ENCODE results near the gene GLT1D1. TPM values are rescaled to one million over a fixed set of nuclear protein-coding genes. Genes with fewer than 3 reads are reported as not detected.

GLT1D1 gene
- total and polyA plus RNA-seq, 2 donors: 0.27 to 0.58 TPM

GRCh38 chr12:128977441-128977840, 124.2 kb downstream of the GLT1D1 start:
- Histone ChIP-seq H3K36me3 (ENCODE audit: insufficient read depth) (no peaks in the 10 kb centered on the region), H3K27ac (ENCODE audit: low read depth) (no peak overlapping the region), H3K4me1 (ENCODE audit: insufficient read depth) (no peaks in the 10 kb centered on the region), H3K4me3 (ENCODE audit: low read depth, low read length) (no peak overlapping the region)
- DNase-seq (ENCODE audit: extremely low spot score): no peak
- 89% methylated on average over 6 of the region's 6 CpGs for WGBS

GRCh38 chr12:128978067-128978466, 124.8 kb downstream of the GLT1D1 start:
- H3K36me3 ChIP-seq (ENCODE audit: insufficient read depth): no peaks in the 10 kb centered on the region
- WGBS: 76% methylated on average over 14 of the region's 14 CpGs
- no peak overlapping the region for H3K4me3 ChIP-seq (ENCODE audit: low read depth, low read length)
- no peak overlapping the region for H3K27ac ChIP-seq (ENCODE audit: low read depth)
- no peak for DNase-seq (ENCODE audit: extremely low spot score)
- H3K4me1 ChIP-seq (ENCODE audit: insufficient read depth): no peaks in the 10 kb centered on the region

GRCh38 chr12:128980623-128981022, 127.3 kb downstream of the GLT1D1 start:
- no peak overlapping the region for H3K4me3 ChIP-seq (ENCODE audit: low read depth, low read length)
- no peak for DNase-seq (ENCODE audit: extremely low spot score)
- no peaks in the 10 kb centered on the region for H3K36me3 ChIP-seq (ENCODE audit: insufficient read depth)
- H3K27ac ChIP-seq (ENCODE audit: low read depth): no peak overlapping the region
- no peaks in the 10 kb centered on the region for H3K4me1 ChIP-seq (ENCODE audit: insufficient read depth)
- WGBS: 74% methylated on average over 15 of the region's 15 CpGs

GRCh38 chr12:128981971-128982533, 128.8 kb downstream of the GLT1D1 start:
- DNase-seq (ENCODE audit: extremely low spot score): no peak
- Histone ChIP-seq H3K27ac (ENCODE audit: low read depth) (no peak overlapping the region), H3K4me3 (ENCODE audit: low read depth, low read length) (no peak overlapping the region), H3K4me1 (ENCODE audit: insufficient read depth) (no peaks in the 10 kb centered on the region), H3K36me3 (ENCODE audit: insufficient read depth) (no peaks in the 10 kb centered on the region)
- WGBS: 30% methylated on average over 8 of the region's 8 CpGs

- H3K4me3 ChIP-seq (ENCODE audit: low read depth, low read length): no peak overlapping the region
- DNase-seq (ENCODE audit: extremely low spot score): no peak
- H3K36me3 ChIP-seq (ENCODE audit: insufficient read depth): no peaks in the 10 kb centered on the region
- H3K27ac ChIP-seq (ENCODE audit: low read depth): no peak overlapping the region
- H3K4me1 ChIP-seq (ENCODE audit: insufficient read depth): no peaks in the 10 kb centered on the region
- 74% methylated on average over 9 of the region's 9 CpGs for WGBS
These were observed 129.7 kb downstream of the GLT1D1 start for GRCh38 chr12:128982933-128983332.

- Histone ChIP-seq H3K36me3 (ENCODE audit: insufficient read depth) (no peaks in the 10 kb centered on the region), H3K4me1 (ENCODE audit: insufficient read depth) (no peaks in the 10 kb centered on the region), H3K27ac (ENCODE audit: low read depth) (no peak overlapping the region), H3K4me3 (ENCODE audit: low read depth, low read length) (no peak overlapping the region)
- WGBS: 73% methylated on average over 14 of the region's 14 CpGs
- DNase-seq (ENCODE audit: extremely low spot score): no peak
These were observed 130.1 kb downstream of the GLT1D1 start for GRCh38 chr12:128983371-128983770.

- WGBS: 68% methylated on average over 10 of the region's 10 CpGs
- H3K4me3 ChIP-seq (ENCODE audit: low read depth, low read length): no peak overlapping the region
- DNase-seq (ENCODE audit: extremely low spot score): no peak
- no peaks in the 10 kb centered on the region for H3K36me3 ChIP-seq (ENCODE audit: insufficient read depth)
- no peak overlapping the region for H3K27ac ChIP-seq (ENCODE audit: low read depth)
- no peaks in the 10 kb centered on the region for H3K4me1 ChIP-seq (ENCODE audit: insufficient read depth)
These were observed 133.7 kb downstream of the GLT1D1 start for GRCh38 chr12:128986957-128987356.

- DNase-seq (ENCODE audit: extremely low spot score): no peak
- Histone ChIP-seq H3K4me3 (ENCODE audit: low read depth, low read length) (no peak overlapping the region), H3K4me1 (ENCODE audit: insufficient read depth) (no peaks in the 10 kb centered on the region), H3K36me3 (ENCODE audit: insufficient read depth) (no peaks in the 10 kb centered on the region), H3K27ac (ENCODE audit: low read depth) (no peak overlapping the region)
- 91% methylated on average over 1 of the region's 1 CpG for whole genome bisulfite sequencing
These were observed 136.0 kb downstream of the GLT1D1 start for GRCh38 chr12:128989287-128989686.

GRCh38 chr12:128991716-128992115, 138.4 kb downstream of the GLT1D1 start:
- WGBS: 78% methylated on average over 6 of the region's 6 CpGs
- no peak for DNase-seq (ENCODE audit: extremely low spot score)

GRCh38 chr12:128992116-128992515, 138.8 kb downstream of the GLT1D1 start:
- no peak for DNase-seq (ENCODE audit: extremely low spot score)
- 77% methylated on average over 8 of the region's 8 CpGs for WGBS
- Histone ChIP-seq H3K4me3 (ENCODE audit: low read depth, low read length) (no peak overlapping the region), H3K4me1 (ENCODE audit: insufficient read depth) (no peaks in the 10 kb centered on the region), H3K36me3 (ENCODE audit: insufficient read depth) (no peaks in the 10 kb centered on the region), H3K27ac (ENCODE audit: low read depth) (no peak overlapping the region)

More at GRCh38 chr12:128991716-128992115, 138.4 kb downstream of the GLT1D1 start:
- no peaks in the 10 kb centered on the region for H3K36me3 ChIP-seq (ENCODE audit: insufficient read depth)
- H3K4me1 ChIP-seq (ENCODE audit: insufficient read depth): no peaks in the 10 kb centered on the region
- H3K4me3 ChIP-seq (ENCODE audit: low read depth, low read length): no peak overlapping the region
- no peak overlapping the region for H3K27ac ChIP-seq (ENCODE audit: low read depth)

- Histone ChIP-seq H3K4me3 (ENCODE audit: low read depth, low read length) (no peak overlapping the region), H3K27ac (ENCODE audit: low read depth) (no peak overlapping the region), H3K4me1 (ENCODE audit: insufficient read depth) (no peaks in the 10 kb centered on the region), H3K36me3 (ENCODE audit: insufficient read depth) (no peaks in the 10 kb centered on the region)
- no peak for DNase-seq (ENCODE audit: extremely low spot score)
- WGBS: 63% methylated on average over 9 of the region's 9 CpGs
These were observed 139.3 kb downstream of the GLT1D1 start for GRCh38 chr12:128992550-128992949.

GRCh38 chr12:128994856-128995255, 141.6 kb downstream of the GLT1D1 start:
- no peaks in the 10 kb centered on the region for H3K36me3 ChIP-seq (ENCODE audit: insufficient read depth)
- H3K27ac ChIP-seq (ENCODE audit: low read depth): no peak overlapping the region
- no peak for DNase-seq (ENCODE audit: extremely low spot score)
- H3K4me3 ChIP-seq (ENCODE audit: low read depth, low read length): no peak overlapping the region
- H3K4me1 ChIP-seq (ENCODE audit: insufficient read depth): no peaks in the 10 kb centered on the region
- WGBS: 26% methylated on average over 2 of the region's 2 CpGs

GRCh38 chr12:128995619-128996018, 142.3 kb downstream of the GLT1D1 start:
- H3K4me3 ChIP-seq (ENCODE audit: low read depth, low read length): no peak overlapping the region
- no peak for DNase-seq (ENCODE audit: extremely low spot score)
- 71% methylated on average over 8 of the region's 8 CpGs for WGBS
- no peak overlapping the region for H3K27ac ChIP-seq (ENCODE audit: low read depth)
- no peaks in the 10 kb centered on the region for H3K4me1 ChIP-seq (ENCODE audit: insufficient read depth)
- no peaks in the 10 kb centered on the region for H3K36me3 ChIP-seq (ENCODE audit: insufficient read depth)

GRCh38 chr12:129001826-129002225, 148.5 kb downstream of the GLT1D1 start:
- WGBS: 87% methylated on average over 6 of the region's 6 CpGs
- H3K27ac ChIP-seq (ENCODE audit: low read depth): no peak overlapping the region
- H3K4me3 ChIP-seq (ENCODE audit: low read depth, low read length): no peak overlapping the region
- no peaks in the 10 kb centered on the region for H3K4me1 ChIP-seq (ENCODE audit: insufficient read depth)
- H3K36me3 ChIP-seq (ENCODE audit: insufficient read depth): no peaks in the 10 kb centered on the region
- no peak for DNase-seq (ENCODE audit: extremely low spot score)

- no peak for DNase-seq (ENCODE audit: extremely low spot score)
- Histone ChIP-seq H3K27ac (ENCODE audit: low read depth) (no peak overlapping the region), H3K36me3 (ENCODE audit: insufficient read depth) (no peaks in the 10 kb centered on the region), H3K4me1 (ENCODE audit: insufficient read depth) (no peaks in the 10 kb centered on the region), H3K4me3 (ENCODE audit: low read depth, low read length) (no peak overlapping the region)
- WGBS: 71% methylated on average over 8 of the region's 8 CpGs
These were observed 149.1 kb downstream of the GLT1D1 start for GRCh38 chr12:129002427-129002826.
